Embryonic facial prominence (tissue), 1 donor: ENCODE data around the gene GSTT4.
"Not testable (repeated sequence)": the region's sequence is repeated elsewhere in the genome, so short reads cannot be mapped to it uniquely, and the experiment has no call there.

ENCODE experiments used
- DNase-seq: peaks from one replicate; pipeline ENCODE4 v3.0.0-alpha.2; 2016; ENCODE audit errors: extremely low spot score

GSTT4 gene

GRCh38 chr22:23989583-23990244 is 15.5 kb downstream of the GSTT4 start:
- not testable (repeated sequence) for DNase-seq

- DNase-seq = not testable (repeated sequence)
These were observed 18.6 kb downstream of the GSTT4 start for GRCh38 chr22:23986538-23987178.

- not testable (repeated sequence) for DNase-seq
These were observed 19.2 kb downstream of the GSTT4 start for GRCh38 chr22:23986089-23986488.

GRCh38 chr22:23984430-23984829 is 20.8 kb downstream of the GSTT4 start:
- no peak for DNase-seq

GRCh38 chr22:23980567-23980966 is 24.7 kb downstream of the GSTT4 start:
- not testable (repeated sequence) for DNase-seq

- not testable (repeated sequence) for DNase-seq
These were observed 25.6 kb downstream of the GSTT4 start, which contains the start of gene GSTT2 for GRCh38 chr22:23979557-23980240. GSTT2 (plus strand) TSS chr22:23980134.

GRCh38 chr22:23977304-23977703 is 27.9 kb downstream of the GSTT4 start:
- not testable (repeated sequence) for DNase-seq

- DNase-seq = not testable (repeated sequence)
These were observed 30.4 kb downstream of the GSTT4 start for GRCh38 chr22:23974836-23975352.

- not testable (repeated sequence) for DNase-seq
These were observed 30.9 kb downstream of the GSTT4 start, which contains the start of gene DDT for GRCh38 chr22:23974345-23974744. DDT (minus strand) TSS chr22:23974441; CDS start chr22:23974414, 27 bp downstream.

GRCh38 chr22:23971927-23972326 is 33.3 kb downstream of the GSTT4 start:
- DNase-seq = not testable (repeated sequence)

- peak; percentile 1 for DNase-seq
These were observed 34.3 kb downstream of the GSTT4 start for GRCh38 chr22:23970816-23971486.

- DNase-seq = no peak
These were observed 35.0 kb downstream of the GSTT4 start for GRCh38 chr22:23970201-23970641.

- no peak for DNase-seq
These were observed 36.2 kb downstream of the GSTT4 start for GRCh38 chr22:23969071-23969470.

- DNase-seq = not testable (repeated sequence)
These were observed 38.7 kb downstream of the GSTT4 start, which contains the start of gene DDTL for GRCh38 chr22:23966568-23966967. DDTL (plus strand) TSS chr22:23966888; CDS start chr22:23966915, 27 bp downstream.

- DNase-seq = not testable (repeated sequence)
These were observed 39.2 kb downstream of the GSTT4 start for GRCh38 chr22:23966094-23966493.

GRCh38 chr22:23961084-23961771 is 44.0 kb downstream of the GSTT4 start, which contains the start of gene GSTT2B:
GSTT2B (minus strand) TSS chr22:23961195; CDS start chr22:23961131, 64 bp downstream.
- DNase-seq = not testable (repeated sequence)

GRCh38 chr22:23956301-23956900 is 48.9 kb downstream of the GSTT4 start:
- DNase-seq = not testable (repeated sequence)

- DNase-seq = not testable (repeated sequence)
These were observed 49.4 kb downstream of the GSTT4 start for GRCh38 chr22:23955886-23956285.

- DNase-seq = not testable (repeated sequence)
These were observed 50.3 kb downstream of the GSTT4 start for GRCh38 chr22:23954991-23955305.
